T-helper 2 cell (primary cell): Measurements from ENCODE around the gene MYO16.
A peak's percentile ranks its signal among the peaks of the same experiment; 100 is the strongest.

Experiments used
- DNase-seq, 5 experiments: peaks; one replicate each; pipeline versions ENCODE4 v3.0.0 to v3.0.0-alpha.2; 2012 to 2022

Gene MYO16

GRCh38 chr13:108812661-108813060, 183.2 kb downstream of the MYO16 start:
- no peak for DNase-seq

GRCh38 chr13:108813587-108814170, 184.3 kb downstream of the MYO16 start:
- no peak for DNase-seq

- DNase-seq = no peak
Measured at GRCh38 chr13:108816375-108816774, 187.0 kb downstream of the MYO16 start.

- DNase-seq = no peak
Measured at GRCh38 chr13:108827646-108828045, 198.2 kb downstream of the MYO16 start.

GRCh38 chr13:108828086-108828815, 198.8 kb downstream of the MYO16 start:
- DNase-seq = no peak

GRCh38 chr13:108830916-108831315, 201.5 kb downstream of the MYO16 start:
- no peak for DNase-seq

- no peak for DNase-seq
Measured at GRCh38 chr13:108833531-108833930, 204.1 kb downstream of the MYO16 start.

- no peak for DNase-seq
Measured at GRCh38 chr13:108834193-108834592, 204.8 kb downstream of the MYO16 start.

GRCh38 chr13:108835083-108835482, 205.7 kb downstream of the MYO16 start:
- DNase-seq = no peak

- DNase-seq = no peak
Measured at GRCh38 chr13:108850691-108851090, 221.3 kb downstream of the MYO16 start.

GRCh38 chr13:108851660-108852059, 222.2 kb downstream of the MYO16 start:
- no peak for DNase-seq

- DNase-seq = no peak
Measured at GRCh38 chr13:108853031-108853430, 223.6 kb downstream of the MYO16 start.

GRCh38 chr13:108855737-108856387, 226.5 kb downstream of the MYO16 start:
- DNase-seq = peak in 1 of 5 experiments; percentile 24

- DNase-seq = no peak
Measured at GRCh38 chr13:108858676-108859075, 229.3 kb downstream of the MYO16 start.

GRCh38 chr13:108859197-108860012, 230.0 kb downstream of the MYO16 start:
- DNase-seq = no peak

GRCh38 chr13:108860418-108860817, 231.0 kb downstream of the MYO16 start:
- DNase-seq = no peak

GRCh38 chr13:108877300-108877699, 247.9 kb downstream of the MYO16 start:
- DNase-seq = no peak

GRCh38 chr13:108878732-108879131, 249.3 kb downstream of the MYO16 start:
- DNase-seq = no peak

- no peak for DNase-seq
Measured at GRCh38 chr13:108889324-108889984, 260.0 kb downstream of the MYO16 start.

GRCh38 chr13:108895220-108895704, 265.9 kb downstream of the MYO16 start:
- peak in 1 of 5 experiments; percentile 45 for DNase-seq

- DNase-seq = peak in 1 of 5 experiments; percentile 78
Measured at GRCh38 chr13:108897955-108898354, 268.5 kb downstream of the MYO16 start.

GRCh38 chr13:108902405-108903155, 273.2 kb downstream of the MYO16 start:
- DNase-seq = no peak
